Measurements from ENCODE around the gene RUNDC1.

Gene RUNDC1

DNA sequence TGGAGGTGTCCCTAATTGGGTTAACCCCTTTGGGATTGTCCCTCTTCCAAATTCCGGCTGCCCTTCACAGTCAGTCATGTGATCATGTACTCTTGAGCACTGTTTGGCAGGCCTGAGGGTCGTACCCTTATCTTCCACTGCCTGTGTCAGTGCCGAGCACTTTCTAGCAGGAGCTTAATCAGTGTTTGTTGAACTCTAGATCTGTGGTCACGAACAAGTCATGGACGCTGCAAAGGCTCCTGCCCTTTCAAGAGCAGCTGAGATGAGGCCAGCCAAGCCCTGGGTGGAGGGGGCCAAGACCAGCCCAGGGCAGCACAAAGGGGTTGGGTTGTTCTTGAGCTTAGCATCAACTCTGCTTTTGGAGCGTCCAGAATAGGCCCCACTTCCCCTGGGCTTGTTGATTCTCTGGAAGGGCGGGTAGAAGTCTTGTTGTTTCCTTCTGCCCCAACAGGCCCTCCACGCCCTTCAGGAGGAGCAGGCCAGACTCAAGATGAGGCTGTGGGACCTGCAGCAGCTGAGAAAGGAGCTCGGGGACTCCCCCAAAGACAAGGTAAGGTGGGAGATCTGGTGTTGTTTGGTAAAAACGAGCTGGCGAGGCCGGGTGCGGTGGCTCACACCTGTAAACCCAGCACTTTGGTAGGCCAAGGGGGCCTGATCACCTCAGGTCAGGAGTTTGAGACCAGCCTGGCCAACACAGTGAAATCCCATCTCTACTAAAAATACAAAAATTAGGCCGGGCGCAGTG lies 31.5 kb downstream of the RUNDC1 start:
- Histone ChIP-seq H3K27me3 (ENCODE audit: low read length) (no peaks in the 10 kb centered on the region), H3K27ac (ENCODE audit: low read depth, low read length) (no peak overlapping the region), H3K9ac (ENCODE audit: low read length) (no peak overlapping the region), H3K4me3 (ENCODE audit: insufficient read depth, low read length, poor library complexity, severe bottlenecking) (no peak overlapping the region), H2AFZ (ENCODE audit: low read depth, low read length, severe bottlenecking) (no peak overlapping the region), H3K9me3 (ENCODE audit: insufficient read depth, low read length) (no peaks in the 10 kb centered on the region), H3K79me2 (ENCODE audit: insufficient read depth, low read length) (no peaks in the 10 kb centered on the region), H3K9me2 (replicated peaks; ENCODE audit: insufficient read depth, low read length) (no peaks in the 10 kb centered on the region), H3K4me2 (ENCODE audit: low read depth, low read length, poor library complexity, severe bottlenecking) (no peak overlapping the region), H4K20me1 (ENCODE audit: low read depth, low read length) (no peaks in the 10 kb centered on the region), H3K36me3 (ENCODE audit: low read length) (no peaks in the 10 kb centered on the region), H3F3A (ENCODE audit: insufficient read depth) (no peaks in the 10 kb centered on the region)
- no peak for TF ChIP-seq EZH2phosphoT487 (conservative IDR thresholded peaks at IDR 0.05; ENCODE audit: low read length)
- TF ChIP-seq, protein P1, sequence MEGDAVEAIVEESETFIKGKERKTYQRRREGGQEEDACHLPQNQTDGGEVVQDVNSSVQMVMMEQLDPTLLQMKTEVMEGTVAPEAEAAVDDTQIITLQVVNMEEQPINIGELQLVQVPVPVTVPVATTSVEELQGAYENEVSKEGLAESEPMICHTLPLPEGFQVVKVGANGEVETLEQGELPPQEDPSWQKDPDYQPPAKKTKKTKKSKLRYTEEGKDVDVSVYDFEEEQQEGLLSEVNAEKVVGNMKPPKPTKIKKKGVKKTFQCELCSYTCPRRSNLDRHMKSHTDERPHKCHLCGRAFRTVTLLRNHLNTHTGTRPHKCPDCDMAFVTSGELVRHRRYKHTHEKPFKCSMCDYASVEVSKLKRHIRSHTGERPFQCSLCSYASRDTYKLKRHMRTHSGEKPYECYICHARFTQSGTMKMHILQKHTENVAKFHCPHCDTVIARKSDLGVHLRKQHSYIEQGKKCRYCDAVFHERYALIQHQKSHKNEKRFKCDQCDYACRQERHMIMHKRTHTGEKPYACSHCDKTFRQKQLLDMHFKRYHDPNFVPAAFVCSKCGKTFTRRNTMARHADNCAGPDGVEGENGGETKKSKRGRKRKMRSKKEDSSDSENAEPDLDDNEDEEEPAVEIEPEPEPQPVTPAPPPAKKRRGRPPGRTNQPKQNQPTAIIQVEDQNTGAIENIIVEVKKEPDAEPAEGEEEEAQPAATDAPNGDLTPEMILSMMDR (IDR thresholded peaks at IDR 0.05; ENCODE audit: insufficient read depth, low read length, poor library complexity, severe bottlenecking): no peak

DNA sequence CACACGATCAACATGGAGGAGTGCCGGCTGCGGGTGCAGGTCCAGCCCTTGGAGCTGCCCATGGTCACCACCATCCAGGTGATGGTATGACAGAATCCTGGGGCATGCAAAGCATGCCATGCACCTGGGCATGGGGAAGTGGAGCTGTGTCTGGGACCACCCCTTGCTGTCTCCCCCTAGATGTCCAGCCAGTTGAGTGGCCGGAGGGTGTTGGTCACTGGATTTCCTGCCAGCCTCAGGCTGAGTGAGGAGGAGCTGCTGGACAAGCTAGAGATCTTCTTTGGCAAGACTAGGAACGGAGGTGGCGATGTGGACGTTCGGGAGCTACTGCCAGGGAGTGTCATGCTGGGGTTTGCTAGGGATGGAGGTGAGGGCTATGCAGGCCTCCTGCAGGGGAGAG lies 32.9 kb downstream of the RUNDC1 start:
- Histone ChIP-seq H3K27me3 (ENCODE audit: low read length) (no peaks in the 10 kb centered on the region), H3K4me3 (ENCODE audit: insufficient read depth, low read length, poor library complexity, severe bottlenecking) (no peak overlapping the region), H3K9ac (ENCODE audit: low read length) (no peak overlapping the region), H3K9me2 (replicated peaks; ENCODE audit: insufficient read depth, low read length) (no peaks in the 10 kb centered on the region), H3K36me3 (ENCODE audit: low read length) (no peaks in the 10 kb centered on the region), H2AFZ (ENCODE audit: low read depth, low read length, severe bottlenecking) (no peak overlapping the region), H3K4me2 (ENCODE audit: low read depth, low read length, poor library complexity, severe bottlenecking) (no peak overlapping the region), H3F3A (ENCODE audit: insufficient read depth) (no peaks in the 10 kb centered on the region), H3K9me3 (ENCODE audit: insufficient read depth, low read length) (no peaks in the 10 kb centered on the region), H3K27ac (ENCODE audit: low read depth, low read length) (no peak overlapping the region), H3K79me2 (ENCODE audit: insufficient read depth, low read length) (no peaks in the 10 kb centered on the region), H4K20me1 (ENCODE audit: low read depth, low read length) (no peaks in the 10 kb centered on the region)
- TF ChIP-seq, protein P1 (IDR thresholded peaks at IDR 0.05; ENCODE audit: insufficient read depth, low read length, poor library complexity, severe bottlenecking): no peak
- TF ChIP-seq EZH2phosphoT487 (conservative IDR thresholded peaks at IDR 0.05; ENCODE audit: low read length): no peak

DNA sequence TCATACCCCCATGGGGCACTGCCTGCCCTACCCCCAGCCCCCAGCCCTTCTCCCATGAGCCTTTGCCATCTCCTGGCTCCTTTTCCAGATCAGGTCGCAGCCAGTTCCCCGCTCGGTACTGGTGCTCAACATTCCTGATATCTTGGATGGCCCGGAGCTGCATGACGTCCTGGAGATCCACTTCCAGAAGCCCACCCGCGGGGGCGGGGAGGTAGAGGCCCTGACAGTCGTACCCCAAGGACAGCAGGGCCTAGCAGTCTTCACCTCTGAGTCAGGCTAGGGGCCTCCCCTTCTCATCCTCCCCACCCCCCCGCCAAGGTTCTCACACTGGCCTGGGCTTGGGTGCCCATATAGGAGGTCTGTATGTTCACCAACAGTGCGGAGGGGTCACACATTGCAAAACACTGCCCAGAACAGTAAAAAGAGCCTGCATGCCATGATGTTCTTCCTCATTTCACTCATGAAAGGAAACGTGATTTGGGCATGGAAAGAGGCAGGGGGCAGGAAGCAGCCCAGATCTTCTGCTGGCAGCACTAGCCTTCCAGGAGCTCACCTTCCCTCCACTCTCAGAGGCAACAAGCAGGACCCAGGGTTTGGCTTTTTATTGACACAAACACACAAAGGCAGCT lies 33.8 kb downstream of the RUNDC1 start:
- H3K9ac ChIP-seq (ENCODE audit: low read length): no peak overlapping the region
- no peak for TF ChIP-seq EZH2phosphoT487 (conservative IDR thresholded peaks at IDR 0.05; ENCODE audit: low read length)
- TF ChIP-seq, protein P1 (IDR thresholded peaks at IDR 0.05; ENCODE audit: insufficient read depth, low read length, poor library complexity, severe bottlenecking): no peak
- H3K4me2 ChIP-seq (ENCODE audit: low read depth, low read length, poor library complexity, severe bottlenecking): no peak overlapping the region
- H3F3A ChIP-seq (ENCODE audit: insufficient read depth): peaks cover 4% of the 10 kb centered on the region; the same call in 1 of the 2 replicates
- H3K9me2 ChIP-seq (replicated peaks; ENCODE audit: insufficient read depth, low read length): no peaks in the 10 kb centered on the region
- H3K27ac ChIP-seq (ENCODE audit: low read depth, low read length): no peak overlapping the region
- H3K36me3 ChIP-seq (ENCODE audit: low read length): no peaks in the 10 kb centered on the region
- H3K4me3 ChIP-seq (ENCODE audit: insufficient read depth, low read length, poor library complexity, severe bottlenecking): no peak overlapping the region
- H4K20me1 ChIP-seq (ENCODE audit: low read depth, low read length): no peaks in the 10 kb centered on the region
- H3K79me2 ChIP-seq (ENCODE audit: insufficient read depth, low read length): no peaks in the 10 kb centered on the region
- H2AFZ ChIP-seq (ENCODE audit: low read depth, low read length, severe bottlenecking): no peak overlapping the region
- no peaks in the 10 kb centered on the region for H3K9me3 ChIP-seq (ENCODE audit: insufficient read depth, low read length)
- H3K27me3 ChIP-seq (ENCODE audit: low read length): no peaks in the 10 kb centered on the region

Data from SU-DHL-6 (cell line).